Karpas-422 (cell line): ENCODE measurements around the gene SNRNP35. TPM values are rescaled to one million over a fixed set of nuclear protein-coding genes. Genes with fewer than 3 reads are reported as not detected.
"Not testable (repeated sequence)": the region's sequence is repeated elsewhere in the genome, so short reads cannot be mapped to it uniquely, and the experiment has no call there.

Experiments
- DNase-seq: peaks from one replicate; pipeline ENCODE4 v3.0.0-alpha.2; 2015
- H2AFZ ChIP-seq: fragments of 200-600 bp; sonication (generic); 2 replicates; pipeline ENCODE4 v1.6.1; 2014; ENCODE audit warnings: antibody characterized with exemption, low read length, mixed read lengths
- H3K27ac ChIP-seq: fragments of 200-600 bp; sonication (generic); 2 replicates; pipeline ENCODE4 v1.5.1; 2014; ENCODE audit warnings: mild to moderate bottlenecking, low read length, moderate library complexity
- H3K27me3 ChIP-seq: fragments of 200-600 bp; sonication (generic); 2 replicates; pipeline ENCODE4 v1.6.1; 2014; ENCODE audit warnings: low read length, mixed read lengths
- H3K36me3 ChIP-seq: fragments of 200-600 bp; sonication (generic); 2 replicates; pipeline ENCODE4 v1.6.1; 2014; ENCODE audit warnings: low read length, mixed read lengths; ENCODE audit not compliant: insufficient read depth
- H3K4me1 ChIP-seq: fragments of 200-600 bp; sonication (generic); 2 replicates; pipeline ENCODE4 v1.6.1; 2014; ENCODE audit warnings: mild to moderate bottlenecking, low read length, mixed read lengths
- H3K4me2 ChIP-seq: fragments of 200-600 bp; sonication (generic); 2 replicates; pipeline ENCODE4 v1.6.1; 2014; ENCODE audit warnings: low read length, low read depth, mild to moderate bottlenecking; ENCODE audit not compliant: poor library complexity, severe bottlenecking
- H3K4me3 ChIP-seq: fragments of 200-600 bp; sonication (generic); 2 replicates; pipeline ENCODE4 v1.5.1; 2014; ENCODE audit warnings: mild to moderate bottlenecking, antibody characterized with exemption, low read length, mixed read lengths
- H3K79me2 ChIP-seq: fragments of 200-600 bp; sonication (generic); 2 replicates; pipeline ENCODE4 v1.6.1; 2014; ENCODE audit warnings: mild to moderate bottlenecking, low read length, mixed read lengths
- H3K9ac ChIP-seq: fragments of 200-600 bp; sonication (generic); 2 replicates; pipeline ENCODE4 v1.6.0; 2014; ENCODE audit warnings: low read length
- H3K9me2 ChIP-seq: fragments of 200-600 bp; sonication (generic), shearing (Covaris generic); replicated peaks from 2 replicates; pipeline ENCODE4 v1.6.0; 2014; ENCODE audit warnings: mild to moderate bottlenecking, low read length, moderate library complexity; ENCODE audit not compliant: insufficient read depth
- H3K9me3 ChIP-seq: fragments of 300-700, 200-600 bp; sonication (generic); 2 replicates; pipeline ENCODE4 v1.6.1; 2014; ENCODE audit warnings: low read length, mixed read lengths
- H4K20me1 ChIP-seq: fragments of 200-600 bp; sonication (generic); 2 replicates; pipeline ENCODE4 v1.6.1; 2014; ENCODE audit warnings: mild to moderate bottlenecking, antibody characterized with exemption, low read length, low read depth; ENCODE audit not compliant: insufficient read depth
- total RNA-seq: library from RNA; depleted of rRNA; stranded (reverse); fragments of >200 nt; shearing (Covaris generic); gene quantifications from 2 replicates; pipeline ENCODE4 v1.2.3, GENCODE V29; 2014; ENCODE audit warnings: low replicate concordance

The SNRNP35 gene
- total RNA-seq, 1 experiment from 2014 or later: 12.6 TPM

GRCh38 chr12:123429101-123429500 is 28.8 kb upstream of the SNRNP35 start:
- H3K9me3 ChIP-seq, H3K4me3 ChIP-seq, H3K9me2 ChIP-seq, H3K79me2 ChIP-seq, H3K4me1 ChIP-seq, H3K27me3 ChIP-seq, H4K20me1 ChIP-seq, DNase-seq, H3K36me3 ChIP-seq, H3K27ac ChIP-seq, H3K4me2 ChIP-seq, H3K9ac ChIP-seq, H2AFZ ChIP-seq: not testable (repeated sequence)

- H3K9ac ChIP-seq, DNase-seq, H3K9me2 ChIP-seq, H3K4me3 ChIP-seq, H3K36me3 ChIP-seq, H3K27ac ChIP-seq, H4K20me1 ChIP-seq, H2AFZ ChIP-seq, H3K9me3 ChIP-seq, H3K79me2 ChIP-seq, H3K27me3 ChIP-seq, H3K4me2 ChIP-seq: not testable (repeated sequence)
- peaks cover 13% of the 10 kb centered on the region for H3K4me1 ChIP-seq
These were observed 25.8 kb upstream of the SNRNP35 start for GRCh38 chr12:123431951-123432817.

GRCh38 chr12:123433615-123434014 is 24.3 kb upstream of the SNRNP35 start:
- Histone ChIP-seq H3K79me2 (peaks cover 9% of the 10 kb centered on the region), H3K9ac (no peak overlapping the region), H3K36me3 (no peaks in the 10 kb centered on the region), H3K9me3 (no peaks in the 10 kb centered on the region), H3K27ac (no peak overlapping the region), H3K4me1 (peaks cover 11% of the 10 kb centered on the region), H3K27me3 (no peaks in the 10 kb centered on the region), H3K4me2 (no peak overlapping the region), H4K20me1 (no peaks in the 10 kb centered on the region), H3K4me3 (no peak overlapping the region), H3K9me2 (no peaks in the 10 kb centered on the region), H2AFZ (no peak overlapping the region)
- DNase-seq: no peak

GRCh38 chr12:123435636-123436016 is 22.3 kb upstream of the SNRNP35 start:
- H3K79me2 ChIP-seq: peaks cover 9% of the 10 kb centered on the region
- no peaks in the 10 kb centered on the region for H3K36me3 ChIP-seq
- H3K9me2 ChIP-seq: no peaks in the 10 kb centered on the region
- H3K4me1 ChIP-seq: peaks cover 11% of the 10 kb centered on the region
- no peak for DNase-seq
- H3K9me3 ChIP-seq: no peaks in the 10 kb centered on the region
- H4K20me1 ChIP-seq: no peaks in the 10 kb centered on the region
- peak overlapping the region; percentile 72 for H3K4me3 ChIP-seq
- peak overlapping the region; percentile 69 for H3K9ac ChIP-seq
- H3K27ac ChIP-seq: no peak overlapping the region
- H2AFZ ChIP-seq: no peak overlapping the region
- H3K27me3 ChIP-seq: no peaks in the 10 kb centered on the region
- peak overlapping the region; percentile 75 for H3K4me2 ChIP-seq

GRCh38 chr12:123436017-123436964 is 21.6 kb upstream of the SNRNP35 start, which contains the start of gene RILPL2:
RILPL2 (minus strand) TSS chr12:123436684; CDS start chr12:123436420, 264 bp downstream.
- no peaks in the 10 kb centered on the region for H3K9me2 ChIP-seq
- no peaks in the 10 kb centered on the region for H4K20me1 ChIP-seq
- H3K9ac ChIP-seq: peak within 1 kb of the TSS; percentile 69
- H3K9me3 ChIP-seq: no peaks in the 10 kb centered on the region
- peak; percentile 91 for DNase-seq
- H3K4me3 ChIP-seq: peak within 1 kb of the TSS; percentile 72
- H3K4me1 ChIP-seq: peaks cover 11% of the 10 kb centered on the region
- H3K27ac ChIP-seq: no peak within 1 kb of the TSS
- no peaks in the 10 kb centered on the region for H3K36me3 ChIP-seq
- H3K4me2 ChIP-seq: peak within 1 kb of the TSS; percentile 75
- H2AFZ ChIP-seq: peak within 1 kb of the TSS; percentile 80
- no peaks in the 10 kb centered on the region for H3K27me3 ChIP-seq
- peaks cover 9% of the 10 kb centered on the region for H3K79me2 ChIP-seq

DNA sequence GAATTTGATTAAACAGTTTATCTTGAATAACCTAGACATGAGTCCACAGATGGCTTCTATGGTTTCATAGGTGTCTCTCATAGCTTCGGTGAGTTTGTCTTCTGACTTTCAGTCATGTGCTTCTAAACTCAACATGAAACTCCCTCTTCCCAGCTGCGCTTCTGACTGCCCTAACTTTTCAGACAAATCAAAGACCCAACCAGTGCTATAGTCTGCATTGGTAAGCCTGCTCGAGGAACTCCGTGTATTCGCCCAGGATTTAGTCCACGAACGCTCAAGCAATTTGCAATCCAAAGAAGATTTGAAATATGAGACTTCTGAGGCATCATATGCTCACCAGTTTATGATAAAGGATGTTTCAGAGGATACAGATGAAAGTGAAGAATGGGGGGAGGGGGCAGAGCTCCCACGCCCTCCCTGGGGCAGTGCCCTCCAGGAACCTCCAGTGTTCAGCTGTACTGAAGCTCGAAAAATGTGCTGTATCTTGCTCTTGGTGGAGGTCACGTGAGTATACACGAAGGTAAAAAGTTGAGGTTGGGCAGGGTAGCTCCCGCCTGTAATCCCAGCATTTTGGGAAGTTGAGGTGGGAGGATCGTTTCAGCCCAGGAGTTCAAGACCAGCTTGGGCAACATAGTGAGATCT is 16.3 kb upstream of the SNRNP35 start:
- H3K4me3 ChIP-seq: no peak overlapping the region
- H3K27ac ChIP-seq: no peak overlapping the region
- H3K9me2 ChIP-seq: no peaks in the 10 kb centered on the region
- no peaks in the 10 kb centered on the region for H3K27me3 ChIP-seq
- no peaks in the 10 kb centered on the region for H3K9me3 ChIP-seq
- H3K4me1 ChIP-seq: peaks cover 19% of the 10 kb centered on the region
- DNase-seq: no peak
- no peak overlapping the region for H3K9ac ChIP-seq
- H3K79me2 ChIP-seq: no peaks in the 10 kb centered on the region
- no peak overlapping the region for H2AFZ ChIP-seq
- H3K36me3 ChIP-seq: no peaks in the 10 kb centered on the region
- H3K4me2 ChIP-seq: peak overlapping the region; percentile 37
- no peaks in the 10 kb centered on the region for H4K20me1 ChIP-seq

DNA sequence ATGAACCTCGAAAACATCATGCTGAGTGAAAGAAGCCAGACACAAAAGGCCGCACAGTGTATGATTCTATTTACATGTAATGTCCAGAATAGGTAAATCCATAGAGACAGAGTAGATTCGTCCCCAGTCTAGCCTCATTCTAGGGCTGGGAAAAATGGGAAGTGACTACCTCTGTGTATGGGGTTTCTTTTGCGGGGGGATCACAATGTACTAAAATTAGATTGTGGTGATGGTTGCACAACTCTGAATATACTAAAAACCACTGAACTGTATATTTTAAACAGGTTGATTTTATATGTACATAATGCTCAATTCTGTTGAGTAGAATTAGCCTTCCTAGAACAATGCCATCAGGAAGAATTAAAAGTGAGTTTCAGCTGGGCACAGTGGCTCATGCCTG is 15.2 kb upstream of the SNRNP35 start:
- H3K4me1 ChIP-seq: peaks cover 14% of the 10 kb centered on the region
- H4K20me1 ChIP-seq: no peaks in the 10 kb centered on the region
- H3K27me3 ChIP-seq: no peaks in the 10 kb centered on the region
- no peak for DNase-seq
- H3K79me2 ChIP-seq: no peaks in the 10 kb centered on the region
- no peaks in the 10 kb centered on the region for H3K36me3 ChIP-seq
- H3K9ac ChIP-seq: no peak overlapping the region
- H3K4me2 ChIP-seq: no peak overlapping the region
- H3K9me3 ChIP-seq: no peaks in the 10 kb centered on the region
- no peaks in the 10 kb centered on the region for H3K9me2 ChIP-seq
- H3K27ac ChIP-seq: no peak overlapping the region
- H2AFZ ChIP-seq: no peak overlapping the region
- H3K4me3 ChIP-seq: no peak overlapping the region
